Right lobe of liver (tissue), 6 donors: ENCODE results near the gene TEX19. TPM values are rescaled to one million over a fixed set of nuclear protein-coding genes. Genes with fewer than 3 reads are reported as not detected.

Source experiments
- ATAC-seq, 4 donors: fragments of 200-7000 bp; cut with Tn5 transposase; one replicate each; pipeline ENCODE4 v1.9.1; 2020; ENCODE audit warnings: mild to moderate bottlenecking in 4 of 4, moderate library complexity in 4 of 4
- DNase-seq, 3 donors: peaks; one replicate each; pipeline ENCODE4 v3.0.0-alpha.2; 2020
- H3K27ac ChIP-seq, 3 donors: fragments of 200-600 bp; one replicate each; pipeline ENCODE4 v1.8.0; 2022
- H3K27me3 ChIP-seq, 2 donors: fragments of 200-600 bp; one replicate each; pipeline ENCODE4 v1.8.0; 2022
- H3K36me3 ChIP-seq, 4 donors: fragments of 200-600 bp; sonication (generic) in 1 of 4; one replicate each; pipeline versions ENCODE4 v1.5.1 to v1.8.0; 2017 to 2022; ENCODE audit warnings: control low read depth in 1 of 4
- H3K4me1 ChIP-seq, 4 donors: fragments of 200-600 bp; sonication (generic) in 1 of 4; one replicate each; pipeline versions ENCODE4 v1.5.1 to v1.8.0; 2017 to 2022; ENCODE audit warnings: control low read depth in 1 of 4
- H3K4me3 ChIP-seq, 3 donors: fragments of 200-600 bp; one replicate each; pipeline ENCODE4 v1.8.0; 2022
- H3K9me3 ChIP-seq, 4 donors: fragments of 200-600 bp; sonication (generic) in 1 of 4; one replicate each; pipeline versions ENCODE4 v1.5.1 to v1.8.0; 2017 to 2022; ENCODE audit warnings: control low read depth in 1 of 4
- CTCF ChIP-seq, 4 donors: fragments of 200-600 bp in 3 of 4; fragments of 450-650 bp in 1 of 4; IDR thresholded peaks; one replicate each; pipeline versions ENCODE4 v1.5.1 to v1.8.0; 2016 to 2022; ENCODE audit warnings: antibody characterized with exemption in 4 of 4, mild to moderate bottlenecking in 2 of 4
- POLR2A ChIP-seq: fragments of 450-650 bp; IDR thresholded peaks from one replicate; pipeline ENCODE4 v1.6.1; 2017; ENCODE audit warnings: antibody characterized with exemption, mild to moderate bottlenecking
- WGBS: methylation state at CpG from one replicate; pipeline ENCODE4 v1.1.6; 2018; ENCODE audit warnings: low coverage, low lambda C conversion rate; ENCODE audit not compliant: insufficient coverage; ENCODE audit errors: missing lambda C conversion rate; 5-methylcytosine and 5-hydroxymethylcytosine counted together
- intact Hi-C, 2 donors: fragments of 100-400 bp; cut with DNase I; formaldehyde crosslinking; loops; one replicate each; pipeline versions ENCODE4 v1.11.2 to v1.14.1; 2022
- total RNA-seq, 6 experiments: library from RNA; depleted of rRNA in 2 of 6; stranded (reverse); fragments of >200 nt in 2 of 6; fragmentation: NEBNext Ultra II Directional in 3 of 6; extraction: Animal tissue kit (Norgen Biotek cat#: 25700) in 3 of 6; gene quantifications; one replicate each; pipeline versions ENCODE4 v1.1.0 to v1.2.4, GENCODE V29; 2016 to 2023
- donor health status: DM: no; HTN: yes; CAD: no.
- donor health status: DM: no; HTN: no; CAD: no.
- donor health status: DM: no; HTN: no; CAD: no.
- donor health status: DM: no; HTN: yes; CAD: no.
- donor health status: DM: no; HTN: yes; CAD: no.

Gene TEX19
- total RNA-seq, 6 experiments from 2014 or later = not detected

DNA sequence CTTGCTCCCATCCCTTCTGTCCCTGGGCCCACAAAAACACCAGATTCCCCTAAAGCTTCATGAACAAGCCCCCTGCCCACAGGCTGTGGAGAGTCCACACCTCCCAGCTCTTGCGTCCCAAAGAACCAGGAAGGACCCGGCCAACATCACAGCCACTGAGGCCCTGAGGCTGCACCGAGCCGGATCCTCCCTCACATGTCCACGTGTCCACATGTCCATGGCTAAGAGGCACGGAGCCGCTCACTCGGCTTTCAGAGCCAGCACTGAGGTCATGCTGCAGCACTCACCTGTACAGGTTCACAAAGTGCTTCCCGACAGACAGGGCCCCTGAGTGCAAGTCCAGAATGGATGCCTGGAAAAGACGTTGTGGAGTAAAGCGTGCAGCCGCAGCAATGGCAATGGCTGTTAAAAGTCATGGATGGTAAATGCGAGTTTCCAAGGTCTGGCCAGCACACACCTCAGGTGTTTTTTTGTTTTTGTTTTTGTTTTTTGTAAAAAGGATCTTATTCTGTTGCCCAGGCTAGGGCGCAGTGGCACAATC, 47.2 kb downstream of the TEX19 start:
- intact Hi-C loops = no loop called here
- WGBS = 97% methylated on average over 8 of the region's 14 CpGs
- Histone ChIP-seq H3K27ac (no peak overlapping the region), H3K9me3 (no peaks in the 10 kb centered on the region), H3K4me3 (no peak overlapping the region), H3K36me3 (no peaks in the 10 kb centered on the region), H3K27me3 (no peaks in the 10 kb centered on the region), H3K4me1 (peaks cover 0 to 8% (median 0%) of the 10 kb centered on the region in 4 donors)
- DNase-seq (no peak), ATAC-seq (no peak)
- TF ChIP-seq CTCF (IDR thresholded peaks at IDR 0.05) (no peak), POLR2A (no peak)

DNA sequence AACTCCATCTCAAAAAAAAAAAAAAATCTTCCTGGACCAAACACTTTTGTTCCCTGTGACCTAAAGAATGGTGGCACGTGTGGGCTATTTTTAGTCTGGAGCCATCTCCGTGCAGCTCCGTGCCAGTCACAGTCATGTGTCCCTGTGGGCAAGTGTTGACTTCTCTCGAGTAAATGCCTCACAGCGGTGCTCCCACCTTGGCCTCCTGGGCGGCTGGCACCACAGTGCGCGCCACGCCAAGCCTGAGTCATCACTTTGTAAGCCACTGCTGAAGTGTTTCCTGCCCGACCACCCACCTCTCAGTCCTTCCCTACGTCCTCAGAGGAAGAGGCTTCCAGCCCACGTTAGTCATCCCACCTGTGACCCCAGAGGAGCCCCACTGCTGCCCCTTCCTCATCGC, 48.2 kb downstream of the TEX19 start:
- Histone ChIP-seq H3K27me3 (no peaks in the 10 kb centered on the region), H3K27ac (no peak overlapping the region), H3K9me3 (no peaks in the 10 kb centered on the region), H3K4me3 (no peak overlapping the region), H3K4me1 (peaks cover 0 to 8% (median 0%) of the 10 kb centered on the region in 4 donors), H3K36me3 (no peaks in the 10 kb centered on the region)
- DNase-seq (no peak), ATAC-seq (no peak)
- WGBS = 64% methylated on average over 4 of the region's 13 CpGs
- TF ChIP-seq CTCF (IDR thresholded peaks at IDR 0.05) = no peak
- TF ChIP-seq POLR2A = no peak
- intact Hi-C loops = no loop called here

DNA sequence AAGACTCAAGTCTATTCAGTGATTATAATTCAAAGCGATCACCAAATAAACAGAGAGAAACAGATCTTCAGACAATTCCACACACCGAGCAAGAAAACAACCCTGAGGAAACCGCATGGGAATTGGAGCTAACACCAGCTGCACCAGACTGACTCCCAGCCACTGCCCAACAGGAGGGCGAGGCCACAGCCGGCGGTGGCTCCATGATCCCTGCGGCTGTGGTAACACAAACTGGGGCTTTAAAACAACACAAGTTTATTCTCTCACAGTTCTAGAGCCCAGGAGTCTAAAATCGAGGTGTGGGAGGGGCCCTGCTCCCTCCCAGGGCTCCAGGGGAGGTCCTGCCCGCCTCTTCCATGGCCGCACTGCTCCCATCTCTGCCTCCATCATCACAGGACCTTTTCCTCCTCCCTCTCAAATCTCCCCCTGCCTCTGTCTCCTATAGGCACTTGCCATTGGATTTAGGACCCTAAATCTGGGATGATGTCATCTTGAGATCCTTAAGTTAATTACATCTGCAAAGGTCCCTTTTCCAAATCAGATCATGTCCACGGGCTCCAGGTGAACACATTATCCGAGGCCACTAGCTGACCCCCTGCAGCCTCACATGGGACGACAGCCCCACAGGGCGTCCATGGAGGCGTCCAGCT, 49.4 kb downstream of the TEX19 start:
- TF ChIP-seq CTCF (IDR thresholded peaks at IDR 0.05) = no peak
- TF ChIP-seq POLR2A = no peak
- Histone ChIP-seq H3K4me3 (no peak overlapping the region), H3K27ac (no peak overlapping the region), H3K4me1 (no peaks in the 10 kb centered on the region), H3K27me3 (no peaks in the 10 kb centered on the region), H3K9me3 (no peaks in the 10 kb centered on the region), H3K36me3 (no peaks in the 10 kb centered on the region)
- WGBS = 94% methylated on average over 6 of the region's 15 CpGs
- DNase-seq (no peak), ATAC-seq (no peak)
- intact Hi-C loops = no loop called here

DNA sequence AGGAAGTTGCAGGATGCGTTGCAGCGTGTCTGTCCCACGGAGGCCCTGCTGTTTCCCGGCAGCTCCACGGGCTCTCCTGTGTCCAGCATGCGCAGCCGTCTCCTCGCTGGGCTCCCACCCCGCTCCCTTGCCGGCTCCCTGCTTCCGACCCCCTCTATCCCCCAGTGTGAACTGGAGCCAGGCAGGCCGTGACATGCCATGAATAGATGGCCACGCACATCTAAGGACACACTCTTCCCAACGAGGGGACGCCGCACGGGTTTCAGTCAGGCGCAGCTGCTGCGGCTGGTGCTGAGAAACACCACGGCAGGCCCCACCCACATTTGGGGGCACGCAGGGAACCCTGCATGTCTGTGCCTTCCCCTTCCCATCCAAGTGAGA, 49.9 kb downstream of the TEX19 start:
- Histone ChIP-seq H3K4me3 (no peak overlapping the region), H3K27me3 (no peaks in the 10 kb centered on the region), H3K4me1 (no peaks in the 10 kb centered on the region), H3K36me3 (no peaks in the 10 kb centered on the region), H3K9me3 (no peaks in the 10 kb centered on the region), H3K27ac (no peak overlapping the region)
- intact Hi-C loops = no loop called here
- DNase-seq = no peak
- no CpG with 5 or more reads among the region's 21 CpGs for WGBS
- TF ChIP-seq CTCF (IDR thresholded peaks at IDR 0.05) = no peak
- TF ChIP-seq POLR2A = no peak
- ATAC-seq = no peak
